ENCODE data around the gene CFAP300.

The CFAP300 gene

DNA sequence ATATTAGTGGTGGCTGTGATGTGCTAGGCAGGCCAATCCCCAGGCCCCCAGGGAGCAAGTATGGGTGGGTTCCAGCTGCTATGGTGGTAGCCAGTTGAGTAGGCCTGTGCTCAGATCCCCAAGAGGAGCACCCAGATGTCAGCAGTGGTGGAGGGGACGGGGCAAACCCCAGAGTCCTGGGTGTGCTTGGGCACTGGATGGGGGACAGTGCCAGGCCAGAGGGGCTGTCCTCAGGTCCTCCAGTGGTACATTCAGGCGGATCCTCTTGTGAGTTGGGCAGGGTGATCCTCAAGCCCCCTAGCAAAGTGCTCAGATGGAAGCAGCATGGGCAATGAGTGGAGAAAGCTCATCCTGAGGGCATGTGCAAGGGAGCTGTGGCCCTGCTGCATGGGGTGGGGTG, 26.0 kb downstream of the CFAP300 start:
- no peak for DNase-seq

DNA sequence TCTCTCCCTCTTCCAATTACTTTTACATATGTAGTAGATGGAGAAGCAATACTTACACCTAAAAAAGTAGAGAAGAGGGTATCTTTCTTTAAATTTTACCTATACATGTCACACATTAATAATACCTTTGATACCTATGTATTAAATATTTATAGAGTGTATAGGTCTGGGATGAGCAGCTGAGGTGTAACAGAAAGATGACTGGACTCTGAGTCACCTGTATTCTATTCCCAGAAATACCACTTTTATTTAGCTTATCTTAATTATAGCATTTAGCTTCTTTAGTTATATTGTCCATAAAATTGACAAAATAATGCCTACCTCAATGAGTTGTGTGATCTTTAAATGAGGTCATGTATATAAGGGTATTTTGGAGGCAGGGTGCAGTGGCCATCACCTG, 32.4 kb downstream of the CFAP300 start:
- DNase-seq = no peak

DNA sequence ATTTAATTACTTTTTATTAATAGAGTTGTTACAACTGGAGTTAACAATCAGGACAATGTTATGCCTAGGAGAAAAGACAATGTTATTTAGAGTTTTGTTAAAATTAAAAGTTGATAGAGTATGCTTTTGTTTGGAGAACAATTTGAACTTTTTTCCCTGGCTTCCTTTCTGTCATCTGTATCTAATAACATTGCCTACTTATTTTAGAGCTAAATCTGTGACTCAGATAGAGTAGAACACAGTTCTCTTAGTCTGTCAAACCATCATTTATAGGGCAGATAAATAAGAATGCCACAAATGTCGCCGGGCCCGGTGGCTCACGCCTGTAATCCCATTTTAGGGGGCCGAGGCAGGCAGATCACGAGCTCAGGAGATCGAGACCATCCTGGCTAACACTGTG, 34.1 kb downstream of the CFAP300 start:
- no peak for DNase-seq

DNA sequence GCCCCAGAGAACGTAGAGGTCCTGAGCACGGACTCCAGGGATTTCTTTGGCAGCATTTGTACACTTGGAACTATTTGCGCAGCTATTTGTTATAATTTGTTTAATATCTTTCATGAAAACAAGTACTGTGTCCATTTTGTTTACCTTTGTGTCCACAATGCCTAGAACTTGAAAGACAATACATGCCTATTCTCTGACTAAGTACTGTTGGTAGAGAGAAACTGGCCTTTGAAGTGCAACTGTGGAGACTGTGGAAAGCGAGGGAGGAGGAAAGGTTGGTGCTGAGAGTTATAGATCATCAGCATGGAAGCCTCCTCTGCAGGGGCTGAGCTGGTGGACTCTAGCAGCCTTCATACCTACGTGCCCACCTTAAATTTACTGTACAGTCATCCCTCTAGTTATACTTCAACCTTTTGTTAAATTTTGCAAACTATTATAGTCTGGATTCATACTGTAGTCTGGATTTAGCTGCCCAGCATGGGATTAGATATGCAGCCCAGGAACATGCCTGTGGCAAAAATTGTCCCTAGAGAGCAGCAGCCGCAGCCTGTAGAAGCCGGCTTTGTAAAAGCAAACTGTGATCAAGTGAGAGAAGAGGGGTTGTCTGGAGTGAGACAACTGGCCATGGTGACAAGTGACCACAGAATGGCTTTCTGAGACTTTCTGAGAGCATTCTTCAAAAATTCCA, 38.8 kb downstream of the CFAP300 start:
- no peak for DNase-seq

DNA sequence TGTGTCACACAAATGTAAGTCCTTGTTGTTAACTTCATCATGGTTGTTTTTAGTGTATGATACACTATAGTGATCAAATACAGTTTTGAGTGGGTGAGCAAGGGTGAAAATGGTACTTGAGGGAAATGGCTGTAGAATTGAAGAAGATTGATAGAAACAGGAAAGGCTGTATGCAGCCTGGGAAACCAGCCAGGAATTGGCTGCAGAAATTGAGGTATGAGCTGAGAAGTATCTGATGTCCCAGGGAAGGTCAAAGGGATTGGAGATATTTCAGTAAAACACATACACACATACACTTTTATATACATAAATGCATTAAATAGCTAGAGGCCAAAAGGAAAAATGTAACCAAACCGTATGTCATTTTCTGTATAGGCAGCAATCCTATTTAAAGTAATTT, 49.9 kb downstream of the CFAP300 start:
- DNase-seq = no peak

DNA sequence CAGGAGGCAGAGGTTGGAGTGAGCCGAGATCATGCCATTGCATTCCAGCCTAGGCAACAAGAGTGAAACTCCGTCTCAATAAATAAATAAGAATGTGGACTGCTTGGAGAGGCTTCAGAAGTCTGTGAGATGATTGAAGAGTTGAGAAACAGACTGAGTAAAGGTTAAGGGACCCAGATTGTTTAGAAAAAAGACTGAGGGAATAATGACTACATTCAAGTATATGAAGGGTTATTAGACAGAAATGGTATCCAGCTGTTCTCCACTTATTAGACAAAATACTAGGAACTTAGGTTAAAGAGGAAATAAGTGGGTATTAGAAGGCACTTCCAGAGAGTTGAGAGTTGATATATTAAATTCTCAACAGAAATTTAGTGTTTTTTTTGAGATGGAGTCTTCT, 52.5 kb downstream of the CFAP300 start:
- no peak for DNase-seq

DNA sequence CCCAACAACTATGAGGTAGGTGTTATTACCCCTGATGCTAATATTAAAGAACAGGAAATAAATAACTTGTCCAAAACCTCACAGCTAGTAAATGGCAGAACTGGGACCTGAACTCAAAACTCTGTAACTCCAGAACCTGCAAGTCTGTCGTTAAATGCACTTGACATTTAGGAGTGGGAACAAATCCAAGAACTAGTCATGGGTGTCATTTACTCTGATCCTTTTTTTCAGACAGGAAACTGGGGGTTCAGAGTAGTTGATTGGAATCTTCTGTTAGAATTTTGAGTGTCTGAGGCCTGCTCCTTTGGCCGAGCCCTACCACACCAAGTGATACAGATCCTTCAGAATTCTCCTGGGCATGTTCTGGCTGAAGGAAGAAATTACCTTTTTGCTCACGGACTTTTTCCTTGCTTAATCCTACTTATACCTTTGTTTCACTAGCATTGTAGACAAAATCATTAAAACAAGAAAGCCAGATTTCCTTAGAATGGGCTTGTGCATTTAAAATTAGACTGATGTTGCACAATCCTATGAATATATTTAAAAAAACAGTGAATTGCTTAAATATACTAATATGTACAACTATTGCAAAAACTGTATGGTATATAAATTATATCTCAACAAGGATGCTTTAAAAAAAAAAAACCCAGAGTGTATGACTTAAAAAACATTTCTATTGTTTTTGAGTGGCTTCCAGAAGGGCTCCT, 61.6 kb downstream of the CFAP300 start:
- no peak for DNase-seq

DNA sequence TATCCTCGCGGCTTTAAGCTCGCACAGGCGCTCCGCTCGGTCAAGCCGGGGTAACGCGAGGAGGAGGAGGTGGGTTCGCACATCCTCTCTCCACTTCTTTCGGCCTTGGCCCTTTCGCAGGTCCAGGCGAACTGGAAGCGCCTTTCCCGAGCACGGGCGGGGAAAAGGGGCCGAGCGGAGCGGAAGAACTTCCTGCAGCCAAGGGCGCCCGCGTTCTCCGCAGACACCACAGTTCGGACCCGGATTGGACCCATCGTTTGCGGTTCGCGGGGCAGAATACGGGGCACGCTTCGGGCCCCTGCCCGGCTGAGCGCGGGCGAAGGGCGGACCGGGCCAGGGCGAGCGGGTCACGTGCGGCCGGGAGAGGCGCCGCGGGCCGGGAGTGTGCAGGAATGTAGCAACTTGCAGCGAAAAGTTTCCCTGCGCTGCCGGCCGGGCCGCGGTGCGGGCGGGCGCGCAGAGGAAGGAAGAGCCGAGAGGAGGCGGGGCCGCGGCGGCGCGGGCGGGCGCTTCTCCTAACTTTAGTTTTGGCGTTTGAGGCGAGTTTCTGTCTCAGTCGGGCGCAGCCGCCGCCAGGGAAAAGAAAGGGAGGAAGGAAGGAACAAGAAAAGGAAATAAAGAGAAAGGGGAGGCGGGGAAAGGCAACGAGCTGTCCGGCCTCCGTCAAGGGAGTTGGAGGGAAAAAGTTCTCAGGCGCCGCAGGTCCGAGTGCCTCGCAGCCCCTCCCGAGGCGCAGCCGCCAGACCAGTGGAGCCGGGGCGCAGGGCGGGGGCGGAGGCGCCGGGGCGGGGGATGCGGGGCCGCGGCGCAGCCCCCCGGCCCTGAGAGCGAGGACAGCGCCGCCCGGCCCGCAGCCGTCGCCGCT, 62.9 kb downstream of the CFAP300 start, which contains the start of gene YAP1:
YAP1 (plus strand) TSS at position 552 of the 865 bp plus-strand sequence. CDS start 402 bp downstream, outside the sequence.
- peak; percentile 94 for DNase-seq

DNA sequence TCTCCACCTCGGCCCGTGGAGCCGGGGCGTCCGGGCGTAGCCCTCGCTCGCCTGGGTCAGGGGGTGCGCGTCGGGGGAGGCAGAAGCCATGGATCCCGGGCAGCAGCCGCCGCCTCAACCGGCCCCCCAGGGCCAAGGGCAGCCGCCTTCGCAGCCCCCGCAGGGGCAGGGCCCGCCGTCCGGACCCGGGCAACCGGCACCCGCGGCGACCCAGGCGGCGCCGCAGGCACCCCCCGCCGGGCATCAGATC, 63.4 kb downstream of the CFAP300 start:
- no peak for DNase-seq

DNA sequence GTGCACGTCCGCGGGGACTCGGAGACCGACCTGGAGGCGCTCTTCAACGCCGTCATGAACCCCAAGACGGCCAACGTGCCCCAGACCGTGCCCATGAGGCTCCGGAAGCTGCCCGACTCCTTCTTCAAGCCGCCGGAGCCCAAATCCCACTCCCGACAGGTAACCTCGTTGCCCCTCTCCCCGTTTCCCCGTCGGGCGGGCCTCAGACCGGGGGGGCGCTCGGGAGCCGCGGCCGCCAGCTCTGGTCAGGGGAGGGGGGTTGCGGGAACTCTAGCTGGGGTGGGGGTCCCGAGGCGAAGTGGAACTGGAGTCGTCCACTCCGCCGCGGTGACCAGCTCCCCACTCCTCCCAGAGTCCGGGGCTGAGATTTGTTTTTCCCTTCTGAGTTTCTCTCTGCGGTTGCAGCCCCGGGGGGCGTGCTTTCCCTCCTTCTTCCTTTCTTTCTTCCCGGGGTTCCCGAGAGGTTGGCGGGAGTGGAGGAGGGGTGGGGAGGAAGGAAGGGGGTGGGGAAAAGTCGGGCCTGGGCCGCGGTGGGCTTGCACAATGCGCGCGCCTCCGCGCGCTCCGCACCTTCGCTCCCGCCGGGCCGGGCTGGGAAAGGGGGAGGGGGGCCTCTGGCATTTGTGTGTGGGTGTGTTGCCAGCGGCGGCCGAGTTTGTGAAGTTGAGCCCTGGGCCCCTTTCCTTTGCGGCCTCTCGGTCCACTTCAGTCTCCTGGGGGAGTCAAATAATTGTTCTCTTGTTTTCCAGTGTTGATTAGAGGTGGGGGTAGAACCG, 64.0 kb downstream of the CFAP300 start:
- peak; percentile 90 for DNase-seq

DNA sequence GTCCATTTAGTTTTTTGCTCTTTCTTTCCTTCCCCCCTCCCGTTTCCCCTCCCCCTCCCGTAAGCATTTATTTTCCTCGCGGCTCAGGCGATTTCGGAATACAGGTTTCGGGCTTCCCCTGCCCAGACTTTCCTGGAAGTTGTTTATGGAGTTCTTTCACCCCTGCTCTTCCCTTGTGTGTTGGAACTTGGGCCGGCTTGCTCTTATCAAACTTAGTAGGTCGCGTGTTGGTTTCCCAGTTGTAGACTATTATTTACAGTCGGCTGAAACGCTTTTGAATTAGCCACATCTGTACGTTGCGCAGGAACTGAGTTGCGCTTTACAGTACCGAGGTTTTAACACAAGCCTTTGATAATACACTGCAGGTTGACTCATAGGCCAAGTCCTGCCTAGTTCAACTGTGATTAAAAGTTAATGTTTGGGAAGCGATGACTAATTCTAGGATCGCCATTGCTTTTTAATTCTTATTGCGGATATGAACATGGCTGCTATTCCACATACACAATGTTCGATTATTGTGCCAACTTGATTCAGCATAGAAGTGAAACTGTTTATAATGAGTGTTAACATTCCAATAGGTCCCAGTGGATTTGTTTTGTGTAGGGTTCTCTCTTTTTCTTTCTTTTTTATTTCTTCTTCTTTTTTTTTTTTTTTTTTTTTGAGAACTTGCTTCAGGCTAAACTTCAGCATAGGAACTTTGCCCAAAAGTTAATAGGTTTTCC, 64.7 kb downstream of the CFAP300 start:
- peak; percentile 91 for DNase-seq

DNA sequence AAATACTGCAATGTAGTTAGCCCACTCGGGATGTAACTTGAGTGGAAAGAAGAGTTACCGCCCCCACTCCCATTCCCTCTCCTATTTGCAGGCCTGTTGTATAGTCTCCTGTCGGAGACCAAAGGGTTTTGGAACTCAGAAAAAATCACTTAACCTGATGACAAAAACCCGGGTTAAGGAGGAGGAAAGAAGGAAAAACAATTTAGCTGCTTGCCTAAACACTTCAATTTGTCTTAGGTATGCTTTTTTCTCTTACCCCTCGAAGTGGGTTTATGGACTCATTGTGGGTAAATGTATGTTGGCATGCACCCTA, 65.2 kb downstream of the CFAP300 start:
- peak; percentile 29 for DNase-seq

DNA sequence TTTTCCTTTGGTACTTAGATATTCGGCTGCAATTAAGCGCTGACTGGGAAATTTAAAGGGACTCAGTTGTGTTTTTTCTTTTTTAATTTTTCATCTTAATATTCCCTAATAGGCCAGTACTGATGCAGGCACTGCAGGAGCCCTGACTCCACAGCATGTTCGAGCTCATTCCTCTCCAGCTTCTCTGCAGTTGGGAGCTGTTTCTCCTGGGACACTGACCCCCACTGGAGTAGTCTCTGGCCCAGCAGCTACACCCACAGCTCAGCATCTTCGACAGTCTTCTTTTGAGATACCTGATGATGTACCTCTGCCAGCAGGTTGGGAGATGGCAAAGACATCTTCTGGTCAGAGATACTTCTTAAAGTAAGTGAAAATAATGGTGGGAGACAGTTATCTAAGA, 66.8 kb downstream of the CFAP300 start:
- peak; percentile 16 for DNase-seq

DNA sequence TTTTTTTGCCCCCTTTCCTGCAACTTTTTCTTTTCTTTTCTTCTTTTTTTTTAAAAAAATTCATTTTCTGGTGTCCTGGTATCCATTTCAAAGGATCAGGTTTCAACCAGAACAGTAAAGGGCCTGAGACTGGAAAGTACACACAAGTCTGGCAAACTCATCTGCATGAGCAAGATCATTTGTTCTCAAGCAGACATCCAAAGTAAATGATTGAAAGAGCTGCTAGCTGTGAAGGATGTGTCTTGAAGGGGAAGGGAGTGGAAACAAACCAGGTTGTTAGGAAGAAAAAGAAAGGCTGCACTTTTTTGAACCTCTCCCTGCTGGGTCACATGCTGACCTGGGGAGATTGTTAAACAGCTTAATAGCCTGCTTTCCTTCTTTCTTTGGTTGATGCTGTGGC, 68.3 kb downstream of the CFAP300 start:
- DNase-seq = peak; percentile 17

DNA sequence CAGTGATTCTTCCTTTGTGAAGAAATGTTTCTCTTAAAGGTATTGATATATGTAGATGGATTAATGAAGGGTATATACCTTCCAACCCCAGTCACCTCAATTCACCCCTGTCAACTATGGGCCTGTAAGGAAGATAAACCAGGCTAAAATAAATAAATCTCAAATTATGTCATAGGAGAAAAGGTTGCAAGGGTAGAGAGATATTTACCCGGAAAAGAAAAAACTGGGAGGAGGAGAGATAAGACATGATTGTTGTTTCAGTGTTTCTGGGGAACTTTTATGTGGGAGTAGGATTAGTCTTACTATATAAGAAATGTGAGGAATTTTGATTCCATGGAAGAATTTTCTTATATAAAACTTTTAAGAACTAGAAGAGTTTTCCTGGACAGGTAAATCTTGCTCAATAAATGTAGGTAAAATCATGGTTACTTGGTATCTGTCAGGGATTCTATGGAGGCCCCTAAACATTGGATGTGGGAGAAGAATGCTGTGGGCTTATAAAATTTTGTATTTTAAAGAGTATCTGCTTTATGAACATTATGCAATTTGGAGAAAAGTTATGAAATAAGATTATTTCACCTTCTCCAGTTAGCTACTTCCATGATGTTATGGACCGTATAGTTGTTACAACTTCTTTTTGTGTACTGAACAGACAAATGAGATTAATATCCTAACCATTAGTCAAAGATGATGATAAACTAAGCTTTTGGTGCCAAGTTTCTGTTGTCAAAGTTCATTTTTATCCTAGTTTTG, 69.4 kb downstream of the CFAP300 start:
- no peak for DNase-seq

DNA sequence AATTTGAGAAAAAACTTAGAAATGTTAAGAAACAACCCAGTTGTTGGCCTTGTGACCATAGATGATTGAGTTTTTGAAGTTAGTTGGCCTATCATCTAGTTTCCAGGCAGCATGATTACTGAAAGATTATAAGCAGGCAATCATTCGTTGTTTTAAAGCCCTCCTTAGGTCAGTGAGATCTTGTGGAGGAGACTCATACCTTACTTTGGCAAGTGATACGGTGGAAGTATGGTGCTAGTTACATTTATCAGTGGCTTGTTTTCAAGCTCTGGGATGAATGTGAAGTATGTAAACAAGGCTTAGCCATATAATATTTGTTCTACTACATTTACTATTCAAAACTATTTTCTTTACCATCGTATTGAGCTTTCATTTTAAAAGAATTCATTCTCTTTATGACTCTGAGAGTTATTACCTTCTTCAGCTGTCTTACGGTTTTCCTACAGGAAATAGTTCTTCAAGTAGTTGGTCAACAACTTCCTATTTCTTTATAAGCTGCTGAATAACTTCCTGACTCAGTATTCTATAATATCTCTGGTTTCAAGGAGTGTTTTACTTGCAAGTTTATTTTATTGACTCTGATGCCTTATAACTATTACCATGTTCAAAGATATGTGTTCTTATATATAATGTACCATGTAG, 70.4 kb downstream of the CFAP300 start:
- peak; percentile 33 for DNase-seq

DNA sequence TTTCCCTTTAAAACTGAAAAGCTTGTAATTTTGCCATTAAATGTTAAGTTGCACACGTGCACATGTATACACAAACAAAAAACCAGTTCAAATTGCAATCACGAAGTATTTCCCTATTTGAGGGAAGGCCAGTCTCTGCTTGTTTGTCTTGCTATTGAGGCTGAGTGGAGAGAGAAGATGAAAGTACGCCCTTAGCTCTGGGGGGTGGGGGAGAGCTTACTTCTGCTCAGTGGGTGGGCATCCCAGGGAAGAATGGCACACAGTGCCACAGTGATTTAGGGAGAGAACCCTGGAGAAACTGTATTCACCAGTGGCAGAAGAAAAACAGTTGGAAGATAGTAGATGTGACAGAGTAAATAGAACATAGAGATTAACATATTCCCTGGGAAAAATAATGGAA, 71.7 kb downstream of the CFAP300 start:
- DNase-seq = no peak

DNA sequence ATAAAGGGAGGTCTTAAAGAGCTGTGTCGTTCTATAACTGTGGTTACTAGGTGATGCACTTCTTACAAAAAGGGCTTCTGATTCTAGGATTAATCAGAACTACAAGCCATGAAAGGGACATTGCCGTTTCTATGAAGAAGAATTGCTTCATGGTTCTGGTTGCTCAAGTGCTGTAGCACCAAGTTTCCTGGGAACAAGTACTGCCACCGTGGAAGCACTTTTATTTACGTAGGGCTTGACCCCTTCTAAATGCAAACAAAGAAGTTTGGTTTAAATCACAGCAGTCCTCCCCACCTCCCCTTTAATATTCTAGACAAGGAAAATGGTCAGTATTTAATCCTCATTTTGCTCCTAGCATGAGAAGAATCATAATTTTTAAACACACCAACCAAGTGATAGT, 72.8 kb downstream of the CFAP300 start:
- peak; percentile 13 for DNase-seq

DNA sequence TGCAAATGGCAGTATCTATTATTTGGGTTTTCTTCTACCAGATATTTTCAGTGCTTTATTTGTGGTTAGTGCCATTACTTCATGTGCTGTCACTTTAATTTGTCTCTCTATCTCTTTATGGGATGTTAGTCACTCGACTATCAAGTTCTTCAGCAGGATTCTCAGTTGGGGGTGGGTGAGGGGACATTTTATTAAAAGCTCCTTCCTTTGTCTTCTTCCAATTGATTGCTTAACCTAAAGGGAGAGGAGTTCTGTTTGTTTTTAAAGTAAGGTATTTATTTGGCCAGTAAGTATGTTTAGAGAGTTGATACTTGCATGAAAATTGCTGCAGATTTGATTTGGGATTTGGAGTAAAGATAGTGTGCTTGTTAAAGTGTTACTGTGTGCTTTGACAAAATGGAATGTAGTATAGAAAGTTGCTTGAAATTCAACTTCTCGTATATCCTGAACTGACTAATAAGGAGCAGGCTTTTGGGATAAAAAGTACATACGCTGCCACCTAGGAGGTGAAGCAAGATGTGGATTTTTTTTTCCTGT, 73.3 kb downstream of the CFAP300 start:
- DNase-seq = peak; percentile 59

DNA sequence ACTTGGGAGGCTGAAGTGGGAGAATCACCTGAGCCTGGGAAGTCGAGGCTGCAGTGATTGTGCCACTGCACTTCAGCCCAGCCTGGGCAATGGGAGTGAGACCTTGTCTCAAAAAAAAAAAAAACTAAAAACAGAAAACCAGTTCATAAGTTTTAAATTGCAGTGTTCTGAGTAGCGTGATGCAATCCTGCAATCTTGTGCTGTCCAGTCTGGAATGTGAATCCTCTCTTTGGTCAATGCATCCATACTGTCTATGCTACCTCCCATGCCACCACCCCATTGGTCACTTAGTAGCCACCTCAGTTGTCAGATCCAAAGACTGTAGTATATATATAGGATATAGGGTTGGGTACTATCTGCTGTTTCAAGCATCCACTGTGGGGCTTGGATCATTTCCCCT, 74.1 kb downstream of the CFAP300 start:
- peak; percentile 11 for DNase-seq

Measured in EL (cell line).